SK-N-SH treated with all-trans-retinoic acid at 6 μM for 48 hours (cell line): ENCODE data around the gene IRS4.

Experiments
- ATAC-seq: fragments of 200-7000 bp; cut with Tn5 transposase; 3 replicates; pipeline ENCODE4 v1.9.1; 2020; ENCODE audit warnings: mild to moderate bottlenecking, moderate library complexity
- ARNTL ChIP-seq: fragments of 450-650 bp; formaldehyde crosslinking; IDR thresholded peaks from 2 replicates; pipeline ENCODE4 v1.5.0; 2020; ENCODE audit warnings: low read depth, mild to moderate bottlenecking, moderate library complexity, borderline replicate concordance
- BACH2 ChIP-seq: fragments of 250-450 bp; sonication (Bioruptor Pico); IDR thresholded peaks from 2 replicates; pipeline ENCODE4 v1.9.0; 2021; ENCODE audit warnings: mild to moderate bottlenecking, borderline replicate concordance
- CREB5 ChIP-seq: fragments of 250-450 bp; sonication (Bioruptor Pico); IDR thresholded peaks from 2 replicates; pipeline ENCODE4 v1.5.1; 2020; ENCODE audit warnings: low read depth, mild to moderate bottlenecking, moderate library complexity
- CSDC2 ChIP-seq: fragments of 250-450 bp; sonication (Bioruptor Pico); IDR thresholded peaks from 2 replicates; pipeline ENCODE4 v1.5.0; 2020; ENCODE audit warnings: mild to moderate bottlenecking, moderate library complexity
- CSRNP3 ChIP-seq: fragments of 250-450 bp; sonication (Bioruptor Pico); IDR thresholded peaks from 2 replicates; pipeline ENCODE4 v1.5.1; 2021; ENCODE audit warnings: mild to moderate bottlenecking, moderate library complexity
- ESRRG ChIP-seq: fragments of 250-450 bp; sonication (Bioruptor Pico); IDR thresholded peaks from 2 replicates; pipeline ENCODE4 v1.6.1; 2021; ENCODE audit warnings: mild to moderate bottlenecking
- ISL1 ChIP-seq: fragments of 250-450 bp; sonication (Bioruptor Pico); IDR thresholded peaks from 2 replicates; pipeline ENCODE4 v2.1.2; 2022; ENCODE audit warnings: mild to moderate bottlenecking, moderate library complexity
- OSR1 ChIP-seq: fragments of 250-450 bp; sonication (Bioruptor Pico); IDR thresholded peaks from 2 replicates; pipeline ENCODE4 v1.8.0; 2022; ENCODE audit warnings: moderate library complexity, mild to moderate bottlenecking, inconsistent platforms
- PATZ1 ChIP-seq: fragments of 250-450 bp; sonication (Bioruptor Pico); IDR thresholded peaks from 2 replicates; pipeline ENCODE4 v1.8.0; 2020; ENCODE audit warnings: mild to moderate bottlenecking, moderate library complexity, borderline replicate concordance
- POU6F1 ChIP-seq: fragments of 250-450 bp; sonication (Bioruptor Pico); IDR thresholded peaks from 2 replicates; pipeline ENCODE4 v1.8.0; 2021; ENCODE audit warnings: low read depth, mild to moderate bottlenecking, moderate library complexity, borderline replicate concordance
- PPARA ChIP-seq: fragments of 250-450 bp; sonication (Bioruptor Pico); IDR thresholded peaks from 2 replicates; pipeline ENCODE4 v1.5.0; 2020; ENCODE audit warnings: mild to moderate bottlenecking, borderline replicate concordance
- RARB ChIP-seq: fragments of 250-450 bp; sonication (Bioruptor Pico); IDR thresholded peaks from 2 replicates; pipeline ENCODE4 v1.8.0; 2021; ENCODE audit warnings: mild to moderate bottlenecking, moderate library complexity
- SNAI2 ChIP-seq: fragments of 250-450 bp; sonication (Bioruptor Pico); IDR thresholded peaks from 2 replicates; pipeline ENCODE4 v1.5.0; 2020; ENCODE audit warnings: mild to moderate bottlenecking, moderate library complexity
- TCF4 ChIP-seq: fragments of 250-450 bp; sonication (Bioruptor Pico); IDR thresholded peaks from 2 replicates; pipeline ENCODE4 v1.8.0; 2021; ENCODE audit warnings: mild to moderate bottlenecking, moderate library complexity, borderline replicate concordance
- TOX ChIP-seq: fragments of 250-450 bp; sonication (Bioruptor Pico); IDR thresholded peaks from 2 replicates; pipeline ENCODE4 v1.8.0; 2021; ENCODE audit warnings: mild to moderate bottlenecking, moderate library complexity, borderline replicate concordance
- TSHZ2 ChIP-seq: fragments of 250-450 bp; sonication (Bioruptor Pico); IDR thresholded peaks from 2 replicates; pipeline ENCODE4 v1.5.0; 2020; ENCODE audit warnings: mild to moderate bottlenecking, moderate library complexity
- ZC3H10 ChIP-seq: fragments of 250-450 bp; sonication (Bioruptor Pico); IDR thresholded peaks from 2 replicates; pipeline ENCODE4 v1.5.1; 2021; ENCODE audit warnings: mild to moderate bottlenecking, moderate library complexity
- ZFP3 ChIP-seq: fragments of 250-450 bp; sonication (Bioruptor Pico); IDR thresholded peaks from 2 replicates; pipeline ENCODE4 v1.5.0; 2020; ENCODE audit warnings: mild to moderate bottlenecking, moderate library complexity
- ZNF565 ChIP-seq: fragments of 450-650 bp; formaldehyde crosslinking; conservative IDR thresholded peaks from 2 replicates; pipeline ENCODE4 v1.5.0; 2020; ENCODE audit warnings: low read depth, mild to moderate bottlenecking, moderate library complexity
- ZNF70 ChIP-seq: fragments of 450-650 bp; formaldehyde crosslinking; IDR thresholded peaks from 2 replicates; pipeline ENCODE4 v1.5.0; 2020; ENCODE audit warnings: mild to moderate bottlenecking, moderate library complexity
- ZNF8 ChIP-seq: fragments of 450-650 bp; formaldehyde crosslinking; IDR thresholded peaks from 2 replicates; pipeline ENCODE4 v1.5.0; 2020; ENCODE audit warnings: mild to moderate bottlenecking, moderate library complexity

IRS4 gene

GRCh38 chrX:108736509-108737479 lies at the start of gene IRS4:
TSS of gene IRS4 (minus strand) at chrX:108736563.
- peak; percentile 31; the same call in 2 of the 3 replicates for ATAC-seq
- TF ChIP-seq BACH2 (CRISPR knock-in tag) (no peak), ARNTL (no peak), SNAI2 (CRISPR knock-in tag) (no peak), ZNF8 (CRISPR knock-in tag) (no peak), CSDC2 (CRISPR knock-in tag) (no peak), CREB5 (no peak), ESRRG (CRISPR knock-in tag) (no peak), ZNF70 (CRISPR knock-in tag) (no peak), RARB (no peak), ZFP3 (CRISPR knock-in tag) (no peak), TOX (no peak), OSR1 (CRISPR knock-in tag) (no peak), PATZ1 (CRISPR knock-in tag) (no peak), TCF4 (CRISPR knock-in tag) (no peak), POU6F1 (no peak), ZNF565 (CRISPR knock-in tag) (no peak), TSHZ2 (CRISPR knock-in tag) (no peak), PPARA (CRISPR knock-in tag) (no peak)

- TF ChIP-seq SNAI2 (CRISPR knock-in tag) (no peak), BACH2 (CRISPR knock-in tag) (no peak), ZFP3 (CRISPR knock-in tag) (no peak), POU6F1 (no peak), ZC3H10 (CRISPR knock-in tag) (no peak), ZNF70 (CRISPR knock-in tag) (no peak), PPARA (CRISPR knock-in tag) (no peak), CREB5 (no peak), ISL1 (CRISPR knock-in tag) (no peak), TSHZ2 (CRISPR knock-in tag) (no peak), RARB (no peak), TCF4 (CRISPR knock-in tag) (no peak), OSR1 (CRISPR knock-in tag) (no peak), ZNF565 (CRISPR knock-in tag) (no peak), CSRNP3 (CRISPR knock-in tag) (no peak)
- TF ChIP-seq, all 23 proteins: peak for 0
- ATAC-seq = no peak
These were observed 36.2 kb upstream of the IRS4 start for GRCh38 chrX:108772549-108772948.
